HG03460 (cell line): ENCODE data around the gene VPS35.
A peak's percentile ranks its signal among the peaks of the same experiment; 100 is the strongest.
"Not testable (repeated sequence)": the region's sequence is repeated elsewhere in the genome, so short reads cannot be mapped to it uniquely, and the experiment has no call there.

Source experiments
- ATAC-seq: cut with Tn5 transposase; IDR thresholded peaks from one replicate; pipeline ENCODE4 v1.9.1; 2021; ENCODE audit not compliant: unreplicated experiment

The VPS35 gene

DNA sequence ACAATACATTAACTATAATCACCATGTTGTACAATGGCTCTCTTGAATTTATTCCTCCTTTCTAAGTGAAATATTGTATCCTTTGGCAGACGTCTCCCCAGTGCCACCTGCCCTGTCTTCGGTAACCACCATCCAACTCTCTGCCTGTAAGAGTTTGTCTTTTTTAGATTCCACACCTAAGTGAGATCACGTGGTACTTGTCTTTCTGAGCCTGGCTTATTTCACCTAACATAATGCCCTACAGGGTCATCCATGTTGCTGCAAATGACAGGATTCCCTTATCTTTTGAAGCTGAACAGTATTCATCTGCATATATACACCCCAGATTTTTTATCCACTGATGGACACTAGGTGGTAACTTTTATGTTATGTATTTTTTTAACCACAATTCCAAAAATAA lies 24.7 kb upstream of the VPS35 start:
- no peak for ATAC-seq

DNA sequence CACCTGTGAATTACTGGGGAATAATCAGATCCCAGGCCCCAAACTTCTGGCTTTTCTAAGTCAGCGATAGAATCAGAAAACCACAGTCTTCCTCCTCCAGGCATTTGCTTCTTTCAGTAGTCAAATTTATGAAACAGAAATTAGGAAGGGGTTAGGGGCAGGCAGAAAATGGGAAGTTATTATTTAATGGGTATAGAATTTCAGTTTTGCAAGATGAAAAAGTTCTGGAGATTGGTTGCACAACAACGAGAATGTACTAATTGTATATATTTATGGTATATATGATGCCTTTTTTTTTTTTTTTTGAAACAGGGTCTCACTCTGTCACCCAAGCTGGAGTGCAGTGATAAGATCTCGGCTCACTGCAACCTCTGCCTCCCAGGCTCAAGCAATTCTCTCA lies 23.9 kb upstream of the VPS35 start:
- no peak for ATAC-seq

DNA sequence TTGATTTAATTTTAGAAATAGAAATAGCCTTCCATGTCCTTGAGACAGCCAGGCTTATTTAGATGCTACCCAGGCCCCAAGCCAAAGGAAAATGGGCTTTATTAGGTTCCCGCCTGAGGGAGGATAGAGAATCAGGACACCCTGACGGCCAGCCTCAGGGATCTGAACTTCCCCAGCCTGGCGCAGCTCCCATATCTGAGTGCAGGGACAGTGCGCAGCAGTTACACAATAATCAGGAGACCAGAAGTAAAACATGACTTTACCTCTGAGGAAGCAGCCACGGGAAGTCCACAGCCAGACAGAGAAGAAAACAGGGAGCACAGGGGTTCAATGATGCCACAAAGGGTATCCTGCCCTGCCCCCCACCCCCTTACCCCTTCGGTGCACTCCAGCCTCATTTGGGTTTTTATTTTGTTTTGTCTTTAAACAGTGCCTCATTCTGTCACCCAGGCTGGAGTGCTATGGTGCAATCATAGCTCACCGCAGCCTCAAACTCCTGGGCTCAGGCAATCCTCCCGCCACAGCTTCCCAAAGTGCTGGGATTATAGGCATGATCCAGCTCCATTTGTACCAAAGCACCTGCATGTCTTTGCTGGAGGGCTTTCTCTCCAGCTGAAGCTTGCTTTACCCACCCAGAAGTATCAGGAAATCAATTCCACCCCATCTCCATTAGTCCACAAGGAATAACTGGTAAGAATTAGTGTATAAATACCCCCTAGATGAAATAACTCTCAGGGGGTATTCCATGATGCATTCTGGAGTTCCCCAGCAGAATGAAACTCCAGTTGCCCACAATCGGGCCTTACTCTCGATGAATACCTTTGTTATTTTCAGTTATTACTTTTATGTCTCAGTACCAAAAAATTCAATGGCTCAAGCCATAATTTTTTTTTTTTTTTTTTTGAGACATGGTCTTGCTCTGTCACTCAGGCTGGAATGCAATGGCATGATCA lies 22.4 kb upstream of the VPS35 start:
- no peak for ATAC-seq

GRCh38 chr16:46709469-46710005 lies 20.6 kb upstream of the VPS35 start:
- no peak for ATAC-seq

DNA sequence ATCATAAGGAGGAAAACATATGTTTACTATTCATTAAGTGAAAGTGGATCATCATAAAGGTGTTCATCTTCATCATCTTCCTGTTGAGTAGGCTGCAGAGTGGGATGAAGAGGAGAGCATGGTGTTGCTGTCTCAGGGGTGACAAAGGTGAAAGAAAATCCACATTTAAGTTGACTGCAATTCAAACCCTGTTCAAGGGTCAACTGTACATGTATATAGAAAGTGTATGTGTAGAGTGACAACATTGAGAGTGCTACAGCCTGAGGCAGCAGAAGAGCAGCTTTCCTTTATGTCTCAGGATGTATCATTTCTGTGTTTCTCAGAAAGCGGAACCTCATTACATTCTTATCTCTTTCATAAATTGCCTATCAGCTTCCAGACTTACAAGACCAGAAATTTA lies 17.7 kb upstream of the VPS35 start:
- no peak for ATAC-seq

DNA sequence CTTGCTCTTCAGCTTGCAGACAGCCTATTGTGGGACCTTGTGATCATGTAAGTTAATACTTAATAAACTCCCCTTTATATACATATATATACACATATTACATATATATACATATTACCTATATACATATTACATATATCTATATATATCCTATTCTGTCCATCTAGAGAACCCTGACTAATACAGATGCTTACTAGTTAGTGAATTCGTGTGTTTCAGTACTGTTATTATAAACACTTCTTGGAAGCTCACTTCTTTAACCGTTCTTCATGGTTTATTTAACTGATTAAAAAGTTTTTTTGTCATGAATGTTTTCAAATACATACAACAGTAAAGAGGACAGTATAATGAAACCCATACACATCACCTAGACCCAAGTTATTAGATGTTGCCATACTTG lies 13.1 kb upstream of the VPS35 start:
- ATAC-seq: no peak

DNA sequence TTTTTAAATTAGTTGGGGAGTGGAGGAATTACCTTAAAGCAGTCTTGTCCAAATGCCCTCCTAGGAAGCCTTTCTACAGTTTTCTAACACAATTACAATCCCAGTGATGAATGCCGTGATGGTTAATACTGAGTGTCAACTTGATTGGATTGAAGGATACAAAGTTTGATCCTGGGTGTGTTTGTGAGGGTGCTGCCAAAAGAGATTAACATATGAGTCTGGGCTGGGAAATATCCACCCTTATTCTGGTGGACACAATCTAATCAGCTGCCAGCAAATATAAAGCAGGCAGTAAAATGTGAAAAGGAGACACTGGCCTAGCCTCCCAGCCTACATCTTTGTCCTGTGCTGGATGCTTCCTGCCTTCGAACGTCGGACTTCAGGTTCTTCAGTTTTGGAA lies 12.6 kb upstream of the VPS35 start:
- no peak for ATAC-seq

DNA sequence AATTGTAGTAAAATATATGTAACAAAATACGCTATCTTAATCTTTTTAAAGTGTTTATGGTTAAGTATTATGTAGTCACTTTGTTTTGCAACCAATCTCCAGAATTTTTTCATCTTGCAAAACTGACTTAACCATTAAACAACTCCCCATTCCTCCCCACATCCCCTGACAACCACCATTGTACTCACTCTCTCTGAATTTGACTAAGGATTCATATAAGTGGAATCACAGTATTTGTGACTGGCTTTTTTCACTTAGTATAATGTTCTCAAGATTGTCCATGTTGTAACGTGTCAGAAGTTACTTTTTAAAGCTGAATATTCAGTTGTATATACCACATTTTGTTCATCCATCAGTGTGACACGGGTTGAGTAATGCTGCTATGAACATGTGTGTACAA lies 11.1 kb upstream of the VPS35 start:
- no peak for ATAC-seq

- no peak for ATAC-seq
Measured at GRCh38 chr16:46696957-46697356, 8.0 kb upstream of the VPS35 start.

- no peak for ATAC-seq
Measured at GRCh38 chr16:46695937-46696336, 7.0 kb upstream of the VPS35 start.

DNA sequence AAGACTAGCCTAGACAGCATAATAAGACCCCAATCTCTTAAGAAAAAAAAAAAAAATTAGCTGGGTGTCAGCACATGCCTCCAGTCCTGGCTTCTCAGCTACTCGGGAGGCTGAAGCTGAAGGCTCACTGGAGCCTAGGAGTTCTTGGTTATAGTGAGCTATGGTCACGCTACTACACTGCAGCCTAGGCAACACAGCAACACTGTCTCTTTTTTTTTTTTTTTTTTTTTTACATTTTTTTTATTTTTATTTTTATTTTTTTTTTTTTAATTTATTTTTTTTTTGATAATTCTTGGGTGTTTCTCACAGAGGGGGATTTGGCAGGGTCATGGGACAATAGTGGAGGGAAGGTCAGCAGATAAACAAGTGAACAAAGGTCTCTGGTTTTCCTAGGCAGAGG lies 4.6 kb upstream of the VPS35 start:
- ATAC-seq: no peak

DNA sequence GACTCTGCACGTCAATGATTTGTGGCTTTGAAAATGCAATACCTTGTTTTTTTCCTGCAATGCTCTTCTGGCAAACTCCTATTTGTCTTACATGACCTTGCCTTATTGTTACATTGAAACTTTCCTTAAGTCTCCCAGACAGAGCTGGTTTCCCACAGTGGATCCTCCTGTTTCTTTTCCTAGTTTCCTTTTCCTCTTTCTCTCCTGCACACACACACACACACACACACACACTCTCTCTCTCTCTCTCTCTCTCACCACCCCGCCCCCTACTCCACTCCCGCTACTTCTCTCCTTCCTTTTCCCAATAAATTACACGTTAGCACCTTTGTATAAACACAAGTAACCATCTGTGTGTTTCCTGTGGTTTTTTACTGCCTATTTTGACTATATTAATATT lies 2.7 kb upstream of the VPS35 start:
- no peak for ATAC-seq

DNA sequence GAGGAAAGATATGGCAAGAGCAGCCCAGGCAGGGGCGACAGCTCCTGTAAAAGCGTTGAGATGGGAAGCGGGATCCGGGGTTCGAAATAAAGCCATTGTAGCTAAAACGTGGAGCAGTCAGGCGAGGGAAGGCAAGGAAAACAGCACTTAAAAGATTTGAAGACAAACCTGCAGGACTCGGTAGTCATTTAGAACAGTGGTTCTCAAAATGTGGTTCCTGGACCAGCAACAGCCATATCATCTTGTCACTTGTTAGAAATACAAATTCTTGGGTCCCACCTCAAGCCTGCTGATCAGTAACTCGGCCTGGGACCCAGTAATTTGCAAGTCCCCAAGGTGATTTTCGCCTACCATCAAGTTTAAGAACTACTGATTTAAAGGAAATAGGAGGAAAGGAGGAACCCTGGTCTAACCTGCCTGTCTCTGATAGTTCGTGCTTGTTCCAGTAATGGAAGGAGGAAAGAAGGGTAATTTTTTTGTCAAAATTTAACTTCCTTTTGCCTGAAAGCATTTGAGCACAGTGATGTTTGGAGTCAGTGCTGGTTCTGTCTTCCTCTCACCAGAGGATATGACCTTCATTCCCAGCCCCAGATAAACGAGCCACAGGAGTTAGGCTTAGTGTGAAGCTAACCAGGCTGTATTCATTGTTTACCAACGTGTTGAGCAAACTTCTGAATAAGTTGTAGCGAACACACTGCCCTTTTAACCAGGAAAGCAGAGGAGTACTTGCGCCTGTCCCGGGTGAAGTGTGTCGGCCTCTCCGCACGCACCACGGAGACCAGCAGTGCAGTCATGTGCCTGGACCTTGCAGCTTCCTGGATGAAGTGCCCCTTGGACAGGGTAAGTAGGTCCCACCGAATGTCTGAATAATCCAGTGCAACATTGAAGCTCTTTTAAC lies 1.6 kb upstream of the VPS35 start:
- no peak for ATAC-seq

DNA sequence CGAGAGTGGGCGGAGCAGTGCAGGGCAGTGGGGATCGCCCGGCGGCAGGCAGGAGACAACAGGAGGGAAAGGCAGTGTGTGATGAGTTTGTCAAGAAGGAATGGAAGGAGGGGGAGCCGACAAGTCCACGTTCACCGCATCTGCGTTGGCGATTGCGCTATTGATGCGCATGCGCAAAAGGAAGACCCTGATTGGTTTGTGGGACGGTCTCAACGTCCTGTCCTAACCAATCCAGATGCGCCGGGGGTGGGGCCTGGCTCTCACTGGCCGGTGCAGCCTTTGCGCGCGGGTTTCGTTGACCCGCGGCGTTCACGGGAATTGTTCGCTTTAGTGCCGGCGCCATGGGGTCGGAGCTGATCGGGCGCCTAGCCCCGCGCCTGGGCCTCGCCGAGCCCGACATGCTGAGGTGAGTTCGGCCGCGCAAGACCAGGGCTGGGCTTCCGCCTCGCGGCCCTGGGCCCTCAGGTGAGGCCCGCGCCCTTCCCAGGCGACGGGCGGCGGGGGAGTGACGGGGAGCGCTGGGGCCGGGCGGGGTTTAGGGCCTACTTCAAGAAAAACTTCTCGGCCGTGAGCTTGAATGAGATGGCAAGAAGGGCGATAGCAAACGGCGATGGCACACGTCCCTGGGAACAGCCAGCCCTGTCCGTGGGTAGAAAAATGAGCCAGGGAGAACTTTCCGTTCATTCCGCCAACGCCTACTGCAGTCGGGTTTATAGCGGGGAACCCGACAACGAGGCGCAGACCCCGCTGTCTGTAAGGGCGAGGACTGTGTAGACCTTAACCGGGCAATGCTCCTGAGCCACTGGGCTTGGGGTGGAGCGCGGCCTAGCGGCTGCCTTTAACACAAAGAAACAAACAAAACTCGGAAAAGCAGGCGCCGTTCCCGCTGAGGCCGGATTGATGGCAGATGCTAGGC lies 645 bp upstream of the VPS35 start, which contains the start of gene ORC6:
Gene ORC6, plus strand, starts transcription at position 295 of the 916 bp plus-strand sequence. Its CDS starts 47 bp downstream, at position 342.
- peak; percentile 68 for ATAC-seq

DNA sequence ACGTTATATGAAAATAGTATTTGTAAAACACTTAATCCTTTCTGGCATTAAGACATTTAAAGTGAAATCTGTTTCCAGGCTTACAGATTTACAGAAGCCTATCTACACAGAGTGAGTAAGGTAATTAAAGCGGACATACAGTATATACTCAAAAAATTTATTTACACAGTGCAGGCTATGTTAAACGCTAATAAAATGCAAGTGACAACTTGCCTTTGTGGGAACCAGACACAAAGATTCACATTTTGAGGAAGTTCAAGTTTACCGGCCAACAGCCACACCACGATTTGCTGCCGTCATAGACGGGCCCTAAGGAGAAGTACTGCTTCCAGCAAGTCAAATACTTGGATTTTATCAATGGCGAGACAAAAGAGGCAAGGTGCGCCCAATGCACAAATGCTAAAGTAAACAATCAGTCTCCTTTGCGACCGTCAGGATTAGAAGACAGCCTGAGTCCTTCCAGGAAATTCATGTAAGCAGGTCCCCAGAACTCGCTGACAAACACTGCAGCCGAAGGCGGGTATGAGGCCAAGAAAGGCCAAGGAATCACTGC lies 801 bp downstream of the VPS35 start:
- ATAC-seq: no peak

DNA sequence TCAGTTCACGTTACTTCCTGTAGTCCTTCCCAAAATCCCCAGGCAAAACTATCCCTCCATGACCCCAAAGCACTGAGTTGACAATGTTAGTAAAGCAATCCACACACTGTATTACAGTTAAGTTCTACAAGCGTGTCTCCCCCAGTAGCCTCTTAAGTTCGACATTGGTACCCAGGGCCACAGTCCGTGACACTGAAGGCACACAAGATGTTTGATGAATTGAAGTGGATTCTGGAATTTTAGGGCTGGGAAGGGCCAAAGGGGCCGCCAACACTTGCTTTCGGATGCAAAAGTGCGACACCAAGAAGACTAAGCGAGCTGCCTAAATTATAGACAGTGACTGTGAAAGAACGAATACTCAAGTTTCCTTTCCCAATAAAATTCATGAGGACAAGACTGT lies 1.5 kb downstream of the VPS35 start:
- ATAC-seq: no peak

- ATAC-seq: no peak
Measured at GRCh38 chr16:46686815-46687473, 2.0 kb downstream of the VPS35 start.

DNA sequence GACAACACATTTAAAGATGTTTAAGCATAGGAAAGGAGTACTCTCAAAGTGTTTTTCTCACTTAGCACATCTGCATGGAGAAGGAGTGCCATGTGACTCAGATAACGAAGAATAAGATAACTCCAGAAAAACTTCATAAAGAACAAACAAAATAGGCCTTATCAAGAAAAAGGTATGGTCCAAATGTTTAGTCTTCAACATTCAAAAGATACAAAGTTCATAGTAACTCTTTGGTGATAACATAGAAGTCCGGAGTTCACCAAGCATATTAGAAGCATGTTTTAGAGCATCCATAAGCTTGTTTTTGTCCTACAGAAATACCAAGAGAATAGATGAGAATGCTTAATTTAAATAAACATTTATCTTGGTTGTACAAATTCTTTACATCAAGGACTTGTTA lies 7.1 kb downstream of the VPS35 start:
- not testable (repeated sequence) for ATAC-seq

GRCh38 chr16:46677943-46678342 lies 11.0 kb downstream of the VPS35 start:
- ATAC-seq: not testable (repeated sequence)
